HG03342 (cell line): ENCODE data around the gene PDP2.

Experiments used
- ATAC-seq: cut with Tn5 transposase; IDR thresholded peaks from one replicate; pipeline ENCODE4 v1.9.1; 2021; ENCODE audit warnings: mild to moderate bottlenecking, moderate library complexity; ENCODE audit not compliant: unreplicated experiment

Gene PDP2

GRCh38 chr16:66935314-66936011, 55.1 kb downstream of the PDP2 start, which contains the start of gene CES2:
CES2 (plus strand) TSS chr16:66935516; CDS start chr16:66935636, 120 bp downstream.
- ATAC-seq, result no peak

GRCh38 chr16:66936462-66936861, 56.1 kb downstream of the PDP2 start:
- ATAC-seq, result no peak

GRCh38 chr16:66936889-66937554, 56.7 kb downstream of the PDP2 start:
- ATAC-seq, result no peak

- ATAC-seq, result no peak
Measured at GRCh38 chr16:66937725-66938337, 57.5 kb downstream of the PDP2 start.

- ATAC-seq, result no peak
Measured at GRCh38 chr16:66939366-66939765, 59.1 kb downstream of the PDP2 start.

- ATAC-seq, result no peak
Measured at GRCh38 chr16:66940236-66940635, 59.9 kb downstream of the PDP2 start.
